OCI-LY3 (cell line): ENCODE data around the gene MARCHF3.

ENCODE experiments used
- H2AFZ ChIP-seq: fragments of 200-600, 300-600 bp; shearing (Covaris generic); 2 replicates; pipeline ENCODE4 v1.6.0; 2014; ENCODE audit warnings: antibody characterized with exemption, low read depth, low read length
- H3K27ac ChIP-seq: fragments of 200-600, 300-600 bp; sonication (generic); 2 replicates; pipeline ENCODE4 v1.5.1; 2014; ENCODE audit warnings: mild to moderate bottlenecking, low read length, moderate library complexity, mixed read lengths
- H3K27me3 ChIP-seq: fragments of 200-600, 300-600 bp; sonication (generic); 2 replicates; pipeline ENCODE4 v1.6.1; 2014; ENCODE audit warnings: low read depth, low read length, mixed read lengths
- H3K36me3 ChIP-seq: fragments of 200-600, 300-600 bp; sonication (generic); replicated peaks from 2 replicates; pipeline ENCODE3; 2014; ENCODE audit warnings: low read depth, low read length, mixed read lengths
- H3K4me1 ChIP-seq: fragments of 300-600, 200-600 bp; sonication (generic); 2 replicates; pipeline ENCODE4 v1.6.1; 2014; ENCODE audit warnings: low read length, mixed read lengths
- H3K4me2 ChIP-seq: fragments of 200-600, 300-600 bp; sonication (generic); 2 replicates; pipeline ENCODE4 v1.6.1; 2014; ENCODE audit warnings: low read length, mixed read lengths
- H3K4me3 ChIP-seq: fragments of 300-600, 200-600 bp; sonication (generic); 2 replicates; pipeline ENCODE4 v1.5.1; 2014; ENCODE audit warnings: antibody characterized with exemption, mild to moderate bottlenecking, low read length, moderate library complexity
- H3K79me2 ChIP-seq: fragments of 300-600, 200-600 bp; shearing (Covaris generic); 2 replicates; pipeline ENCODE4 v1.6.1; 2014; ENCODE audit warnings: mild to moderate bottlenecking, low read length, mixed read lengths
- H3K9ac ChIP-seq: fragments of 300-600, 200-600 bp; shearing (Covaris generic); 2 replicates; pipeline ENCODE4 v1.6.0; 2014; ENCODE audit warnings: mild to moderate bottlenecking, low read length, moderate library complexity
- H3K9me3 ChIP-seq: fragments of 200-600, 300-600 bp; shearing (Covaris generic); 2 replicates; pipeline ENCODE4 v1.6.1; 2014; ENCODE audit warnings: low read length, mixed read lengths; ENCODE audit not compliant: insufficient read depth
- H4K20me1 ChIP-seq: fragments of 200-600, 300-600 bp; sonication (generic); 2 replicates; pipeline ENCODE4 v1.6.1; 2016; ENCODE audit warnings: low read length, mixed read lengths; ENCODE audit not compliant: insufficient read depth
- CTCF ChIP-seq: fragments of 200-600, 300-600 bp; sonication (generic); IDR thresholded peaks from 2 replicates; pipeline ENCODE4 v1.5.1; 2014; ENCODE audit warnings: antibody characterized with exemption, low read length, low read depth
- EZH2phosphoT487 ChIP-seq: fragments of 200-600 bp; shearing (Covaris generic); IDR thresholded peaks from 2 replicates; pipeline ENCODE4 v1.6.1; 2018; ENCODE audit warnings: antibody characterized with exemption, mixed run types, low read depth

MARCHF3 gene

DNA sequence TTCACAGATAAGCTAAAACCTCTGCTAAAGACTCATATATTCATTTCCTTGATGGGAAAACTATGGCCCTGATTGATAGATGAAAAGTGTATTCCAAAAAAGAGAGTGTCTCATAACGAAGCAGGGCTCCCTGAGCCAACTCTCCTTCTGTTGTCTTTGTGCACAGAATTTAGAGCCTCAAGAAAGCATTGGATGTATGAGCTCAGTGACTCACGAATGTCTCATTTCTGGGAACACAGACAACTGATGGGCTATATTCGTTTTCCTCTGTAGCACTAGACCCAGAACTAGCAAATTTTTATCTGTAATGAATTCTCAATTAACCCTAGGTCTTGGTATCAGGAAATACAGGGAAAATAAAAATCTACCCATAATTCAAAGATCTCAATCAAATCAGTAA lies 165.1 kb downstream of the MARCHF3 start:
- Histone ChIP-seq H3K4me1 (no peaks in the 10 kb centered on the region), H2AFZ (no peak overlapping the region), H3K4me3 (no peak overlapping the region), H3K4me2 (no peak overlapping the region), H3K27ac (no peak overlapping the region), H3K36me3 (no peaks in the 10 kb centered on the region), H3K9me3 (no peaks in the 10 kb centered on the region), H4K20me1 (no peaks in the 10 kb centered on the region), H3K27me3 (no peaks in the 10 kb centered on the region), H3K79me2 (no peaks in the 10 kb centered on the region), H3K9ac (no peak overlapping the region)
- TF ChIP-seq EZH2phosphoT487 (no peak), CTCF (no peak)

GRCh38 chr5:126864042-126864688 lies 166.2 kb downstream of the MARCHF3 start:
- H3K79me2 ChIP-seq: no peaks in the 10 kb centered on the region
- no peak for TF ChIP-seq CTCF
- no peak for TF ChIP-seq EZH2phosphoT487
- no peaks in the 10 kb centered on the region for H3K4me1 ChIP-seq
- no peaks in the 10 kb centered on the region for H3K27me3 ChIP-seq
- H3K4me3 ChIP-seq: no peak overlapping the region
- no peak overlapping the region for H3K9ac ChIP-seq
- no peaks in the 10 kb centered on the region for H3K9me3 ChIP-seq
- H2AFZ ChIP-seq: no peak overlapping the region
- no peaks in the 10 kb centered on the region for H4K20me1 ChIP-seq
- no peaks in the 10 kb centered on the region for H3K36me3 ChIP-seq
- no peak overlapping the region for H3K27ac ChIP-seq
- no peak overlapping the region for H3K4me2 ChIP-seq

- H3K9ac ChIP-seq: no peak overlapping the region
- H3K27ac ChIP-seq: no peak overlapping the region
- H3K27me3 ChIP-seq: no peaks in the 10 kb centered on the region
- no peaks in the 10 kb centered on the region for H3K9me3 ChIP-seq
- no peak overlapping the region for H2AFZ ChIP-seq
- no peaks in the 10 kb centered on the region for H3K36me3 ChIP-seq
- no peaks in the 10 kb centered on the region for H3K4me1 ChIP-seq
- H4K20me1 ChIP-seq: no peaks in the 10 kb centered on the region
- H3K79me2 ChIP-seq: no peaks in the 10 kb centered on the region
- H3K4me2 ChIP-seq: no peak overlapping the region
- no peak for TF ChIP-seq EZH2phosphoT487
- no peak for TF ChIP-seq CTCF
- H3K4me3 ChIP-seq: no peak overlapping the region
Observed at GRCh38 chr5:126863402-126863801, 167.0 kb downstream of the MARCHF3 start.

GRCh38 chr5:126858441-126858840 lies 171.9 kb downstream of the MARCHF3 start:
- Histone ChIP-seq H3K36me3 (no peaks in the 10 kb centered on the region), H3K79me2 (no peaks in the 10 kb centered on the region), H3K9me3 (no peaks in the 10 kb centered on the region), H3K4me3 (no peak overlapping the region), H3K27ac (no peak overlapping the region), H3K4me2 (no peak overlapping the region), H3K27me3 (no peaks in the 10 kb centered on the region), H4K20me1 (no peaks in the 10 kb centered on the region), H3K9ac (no peak overlapping the region), H3K4me1 (no peaks in the 10 kb centered on the region), H2AFZ (no peak overlapping the region)
- TF ChIP-seq CTCF (no peak), EZH2phosphoT487 (no peak)
